ENCODE measurements around the gene RTN4.

GRCh38 chr2:55099493-55099877 is 49.2 kb upstream of the RTN4 start:
- no peak for TF ChIP-seq CTCF (IDR thresholded peaks at IDR 0.05)
- no peak for TF ChIP-seq EP300 (IDR thresholded peaks at IDR 0.05)
- no peak for TF ChIP-seq POLR2A (IDR thresholded peaks at IDR 0.05)
